Stomach (tissue), 9 donors: ENCODE results near the gene PAK5. TPM values are rescaled to one million over a fixed set of nuclear protein-coding genes. Genes with fewer than 3 reads are reported as not detected.

ENCODE experiments used
- DNase-seq, 2 donors: peaks; one replicate each; pipeline versions ENCODE4 v3.0.0 to v3.0.0-alpha.2; 2013 to 2019
- H3K27ac ChIP-seq, 5 donors: fragments of 200-600 bp in 4 of 5; sonication (generic) in 4 of 5; one replicate each; pipeline ENCODE4 v1.5.1; 2013 to 2019; ENCODE audit warnings: mild to moderate bottlenecking in 1 of 5, moderate library complexity in 1 of 5
- H3K27me3 ChIP-seq, 3 donors: fragments of 200-600 bp; sonication (generic); one replicate each; pipeline ENCODE4 v1.5.1; 2017 to 2019; ENCODE audit warnings: mixed run types in 1 of 3
- H3K36me3 ChIP-seq, 4 donors: fragments of 200-600 bp; sonication (generic); 1 replicate in 3 of 4; 2 replicates in 1 of 4; pipeline ENCODE4 v1.5.1; 2016 to 2019
- H3K4me1 ChIP-seq, 4 donors: fragments of 200-600 bp; sonication (generic); one replicate each; pipeline ENCODE4 v1.5.1; 2016 to 2019
- H3K4me3 ChIP-seq, 4 donors: fragments of 200-600 bp; sonication (generic) in 3 of 4; one replicate each; pipeline ENCODE4 v1.5.1; 2016 to 2019; ENCODE audit warnings: mild to moderate bottlenecking in 1 of 4
- H3K9me3 ChIP-seq, 4 donors: fragments of 200-600 bp; sonication (generic); one replicate each; pipeline ENCODE4 v1.5.1; 2016 to 2019
- CTCF ChIP-seq, 7 experiments: fragments of 450-650 bp in 4 of 7; fragments of 200-600 bp in 3 of 7; sonication (generic) in 3 of 7; IDR thresholded peaks; one replicate each; pipeline ENCODE4 v1.5.1; 2016 to 2019; ENCODE audit warnings: antibody characterized with exemption in 7 of 7, control low read depth in 2 of 7, mild to moderate bottlenecking in 1 of 7
- EP300 ChIP-seq: sonication (generic); formaldehyde crosslinking; IDR thresholded peaks from one replicate; pipeline ENCODE4 v1.6.1; 2017; ENCODE audit warnings: antibody characterized with exemption
- POLR2A ChIP-seq, 4 donors: fragments of 450-650 bp; IDR thresholded peaks; one replicate each; pipeline ENCODE4 v1.6.1; 2016; ENCODE audit warnings: antibody characterized with exemption in 4 of 4, control low read depth in 2 of 4, mild to moderate bottlenecking in 1 of 4, moderate library complexity in 1 of 4
- POLR2AphosphoS5 ChIP-seq, 3 donors: sonication (generic); formaldehyde crosslinking; IDR thresholded peaks; one replicate each; pipeline ENCODE4 v1.6.1; 2016; ENCODE audit warnings: antibody characterized with exemption in 3 of 3
- WGBS, 5 donors: extraction: QIAGEN DNeasy Blood & Tissue Kit in 3 of 5; methylation state at CpG; one replicate each; pipeline versions ENCODE4 v1.1.5 to v1.1.7; 2013 to 2018; 5-methylcytosine and 5-hydroxymethylcytosine counted together
- intact Hi-C: fragments of 100-400 bp; cut with DNase I; formaldehyde crosslinking; loops from one replicate; pipeline ENCODE4 v1.15.1; 2023; ENCODE audit warnings: low total_unique reads
- polyA plus RNA-seq, 3 donors: library from polyadenylated mRNA; stranded (reverse); fragments of 200-250 nt; gene quantifications; one replicate each; pipeline ENCODE4 v1.2.3, GENCODE V29; 2013
- total RNA-seq, 5 donors: library from RNA; depleted of rRNA; stranded (reverse); fragments of >200 nt; gene quantifications; one replicate each; pipeline versions ENCODE4 v1.1.0 to v1.2.3, GENCODE V29; 2014 to 2016
- donor health status: healthy with polysubstance abuse.
- donor health status: Bipolar disorder and iron deficiency.
- donor health status: healthy.

PAK5 gene
- total and polyA plus RNA-seq, 8 donors = under 0.01 to 0.92 (median 0.35) TPM; not detected in 3

GRCh38 chr20:9499126-9499899, 339.6 kb downstream of the PAK5 start:
- no peaks in the 10 kb centered on the region for H3K4me1 ChIP-seq
- H3K9me3 ChIP-seq = no peaks in the 10 kb centered on the region
- intact Hi-C loops = no loop called here
- WGBS, 5 donors = 88 to 96% (median 93%) methylated on average over 5 of the region's 5 CpGs
- DNase-seq = no peak
- H3K27ac ChIP-seq = no peak overlapping the region
- no peak for TF ChIP-seq POLR2AphosphoS5 (IDR thresholded peaks at IDR 0.05)
- TF ChIP-seq EP300 = no peak
- TF ChIP-seq CTCF (IDR thresholded peaks at IDR 0.05) = no peak
- TF ChIP-seq POLR2A (IDR thresholded peaks at IDR 0.05) = no peak
- H3K27me3 ChIP-seq = no peaks in the 10 kb centered on the region
- no peaks in the 10 kb centered on the region for H3K36me3 ChIP-seq
- no peak overlapping the region for H3K4me3 ChIP-seq

- Histone ChIP-seq H3K4me1 (no peaks in the 10 kb centered on the region), H3K27me3 (no peaks in the 10 kb centered on the region), H3K9me3 (no peaks in the 10 kb centered on the region), H3K4me3 (no peak overlapping the region), H3K36me3 (no peaks in the 10 kb centered on the region), H3K27ac (no peak overlapping the region)
- WGBS, 5 donors = 80 to 91% (median 86%) methylated on average over 4 of the region's 4 CpGs
- intact Hi-C loops = no loop called here
- no peak for DNase-seq
- TF ChIP-seq POLR2AphosphoS5 (IDR thresholded peaks at IDR 0.05) = no peak
- TF ChIP-seq CTCF (IDR thresholded peaks at IDR 0.05) = no peak
- TF ChIP-seq EP300 = no peak
- no peak for TF ChIP-seq POLR2A (IDR thresholded peaks at IDR 0.05)
Measured at GRCh38 chr20:9498322-9498721, 340.6 kb downstream of the PAK5 start.

- Histone ChIP-seq H3K4me1 (no peaks in the 10 kb centered on the region), H3K36me3 (no peaks in the 10 kb centered on the region), H3K27ac (no peak overlapping the region), H3K4me3 (no peak overlapping the region), H3K9me3 (no peaks in the 10 kb centered on the region), H3K27me3 (no peaks in the 10 kb centered on the region)
- intact Hi-C loops = no loop called here
- DNase-seq = no peak
- TF ChIP-seq EP300 = no peak
- no peak for TF ChIP-seq CTCF (IDR thresholded peaks at IDR 0.05)
- TF ChIP-seq POLR2A (IDR thresholded peaks at IDR 0.05) = no peak
- no peak for TF ChIP-seq POLR2AphosphoS5 (IDR thresholded peaks at IDR 0.05)
- WGBS, 5 donors = 80 to 94% (median 91%) methylated on average over 3 of the region's 3 CpGs
Measured at GRCh38 chr20:9496155-9496554, 342.7 kb downstream of the PAK5 start.

GRCh38 chr20:9495701-9496100, 343.2 kb downstream of the PAK5 start:
- no peak overlapping the region for H3K27ac ChIP-seq
- H3K36me3 ChIP-seq = no peaks in the 10 kb centered on the region
- 55 to 81% (median 74%) methylated on average over 2 of the region's 2 CpGs for WGBS, 5 donors
- DNase-seq = no peak
- no peaks in the 10 kb centered on the region for H3K4me1 ChIP-seq
- no peak overlapping the region for H3K4me3 ChIP-seq
- H3K9me3 ChIP-seq = no peaks in the 10 kb centered on the region
- no peaks in the 10 kb centered on the region for H3K27me3 ChIP-seq
- intact Hi-C loops = no loop called here
- TF ChIP-seq CTCF (IDR thresholded peaks at IDR 0.05) (no peak), EP300 (no peak), POLR2AphosphoS5 (IDR thresholded peaks at IDR 0.05) (no peak)
